Measurements from ENCODE around the gene RPS6KL1.

- no peak for TF ChIP-seq CTCF (conservative IDR thresholded peaks at IDR 0.05; ENCODE audit: low read length)
- TF ChIP-seq EZH2phosphoT487 (IDR thresholded peaks at IDR 0.05; ENCODE audit: borderline replicate concordance) = no peak
Observed at GRCh38 chr14:74947353-74948227, 24.5 kb upstream of the RPS6KL1 start.

Measured in Loucy (cell line).